Fibroblast of mammary gland (primary cell): ENCODE data around the gene EYA2.

ENCODE experiments used
- DNase-seq: peaks from one replicate; pipeline ENCODE4 v3.0.0-alpha.2; 2010; ENCODE audit warnings: low read depth
- H3K4me3 ChIP-seq: 2 replicates; pipeline ENCODE4 v1.5.1; 2011; ENCODE audit warnings: low read depth, mild to moderate bottlenecking, low read length, moderate library complexity; ENCODE audit not compliant: control insufficient read depth
- TF ChIP-seq, protein P1 (sequence below): conservative IDR thresholded peaks from 2 replicates; pipeline ENCODE4 v1.5.1; 2011; ENCODE audit warnings: low read depth, low read length, inconsistent platforms; ENCODE audit not compliant: control insufficient read depth, insufficient read depth

EYA2 gene

DNA sequence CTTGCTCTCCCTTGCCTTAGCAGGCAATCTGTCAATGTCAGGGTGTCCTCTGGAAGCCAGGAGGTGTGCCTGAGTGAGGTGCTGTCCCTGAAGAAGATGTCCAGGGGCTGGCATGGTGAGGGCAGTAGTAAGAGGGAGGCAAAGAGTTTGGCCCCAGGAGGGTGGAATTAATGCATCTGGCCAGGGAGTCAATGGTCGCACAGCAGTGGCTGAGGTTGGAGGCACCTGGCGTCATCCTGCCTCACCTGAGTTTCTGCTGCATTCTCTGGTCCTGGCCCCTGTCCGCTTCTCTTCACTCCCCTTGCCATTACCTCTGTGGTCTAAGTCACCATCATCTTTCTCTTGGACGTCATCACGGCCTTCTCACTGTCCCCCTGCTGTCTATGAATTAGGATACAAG is 255.3 kb downstream of the EYA2 start:
- no peak overlapping the region for H3K4me3 ChIP-seq
- TF ChIP-seq, protein P1, sequence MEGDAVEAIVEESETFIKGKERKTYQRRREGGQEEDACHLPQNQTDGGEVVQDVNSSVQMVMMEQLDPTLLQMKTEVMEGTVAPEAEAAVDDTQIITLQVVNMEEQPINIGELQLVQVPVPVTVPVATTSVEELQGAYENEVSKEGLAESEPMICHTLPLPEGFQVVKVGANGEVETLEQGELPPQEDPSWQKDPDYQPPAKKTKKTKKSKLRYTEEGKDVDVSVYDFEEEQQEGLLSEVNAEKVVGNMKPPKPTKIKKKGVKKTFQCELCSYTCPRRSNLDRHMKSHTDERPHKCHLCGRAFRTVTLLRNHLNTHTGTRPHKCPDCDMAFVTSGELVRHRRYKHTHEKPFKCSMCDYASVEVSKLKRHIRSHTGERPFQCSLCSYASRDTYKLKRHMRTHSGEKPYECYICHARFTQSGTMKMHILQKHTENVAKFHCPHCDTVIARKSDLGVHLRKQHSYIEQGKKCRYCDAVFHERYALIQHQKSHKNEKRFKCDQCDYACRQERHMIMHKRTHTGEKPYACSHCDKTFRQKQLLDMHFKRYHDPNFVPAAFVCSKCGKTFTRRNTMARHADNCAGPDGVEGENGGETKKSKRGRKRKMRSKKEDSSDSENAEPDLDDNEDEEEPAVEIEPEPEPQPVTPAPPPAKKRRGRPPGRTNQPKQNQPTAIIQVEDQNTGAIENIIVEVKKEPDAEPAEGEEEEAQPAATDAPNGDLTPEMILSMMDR, result no peak
- DNase-seq, result no peak

DNA sequence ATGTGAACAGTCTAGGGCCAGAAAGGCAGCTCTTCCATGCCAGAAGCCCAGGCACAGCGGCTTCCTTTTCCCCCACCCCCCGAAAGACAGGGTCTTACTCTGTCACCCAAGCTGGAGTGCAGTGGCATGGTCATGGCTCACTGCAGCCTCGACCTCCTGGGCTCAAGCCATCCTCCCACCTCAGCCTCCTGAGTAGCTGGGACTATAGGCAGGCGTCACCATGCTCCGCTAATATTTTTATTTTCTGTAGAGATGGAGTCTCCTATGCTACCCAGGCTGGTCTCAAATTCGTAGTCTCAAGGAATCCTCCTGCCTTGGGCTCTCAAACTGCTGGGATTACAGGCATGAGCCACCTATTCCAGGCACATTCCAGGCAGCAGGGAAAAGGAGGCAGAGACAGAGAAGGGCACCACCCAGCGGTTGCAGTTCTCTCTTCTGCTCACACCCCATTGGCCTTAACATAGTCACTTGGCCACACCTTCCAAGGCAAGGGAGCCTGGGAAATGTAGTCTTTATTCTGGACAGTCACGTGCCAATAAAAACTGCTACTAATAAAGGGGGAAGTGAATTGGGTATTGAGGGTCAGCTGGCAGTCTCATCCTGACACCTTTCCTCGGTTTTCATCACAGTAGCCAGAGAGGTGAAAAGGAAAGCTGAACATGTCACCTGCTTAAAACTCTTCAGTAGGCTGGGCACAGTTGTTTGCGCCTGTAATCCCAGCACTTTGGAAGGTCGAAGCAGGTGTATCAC is 255.9 kb downstream of the EYA2 start:
- TF ChIP-seq, protein P1, result peak; percentile 87
- H3K4me3 ChIP-seq, result no peak overlapping the region
- peak; percentile 79 for DNase-seq

DNA sequence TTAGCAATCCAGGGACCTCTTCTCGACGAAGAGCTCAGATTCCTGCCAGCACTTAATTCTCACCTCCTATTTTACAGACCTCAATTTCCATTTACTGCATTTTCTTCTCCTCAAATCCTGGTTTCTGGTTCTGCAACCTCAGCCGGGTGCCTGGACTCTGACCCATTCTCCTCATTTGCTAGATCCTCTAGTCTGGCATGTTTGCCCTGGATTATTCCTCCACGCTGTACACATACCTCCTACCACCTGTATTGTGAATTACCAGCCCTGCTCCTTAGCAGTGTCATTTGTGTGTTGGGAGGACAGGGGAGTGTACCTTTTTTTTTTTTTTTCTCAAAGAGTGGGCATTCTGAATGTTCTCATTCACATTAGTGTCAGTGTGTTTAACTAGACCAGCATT is 257.4 kb downstream of the EYA2 start:
- H3K4me3 ChIP-seq, result no peak overlapping the region
- DNase-seq, result no peak
- TF ChIP-seq, protein P1, result no peak

DNA sequence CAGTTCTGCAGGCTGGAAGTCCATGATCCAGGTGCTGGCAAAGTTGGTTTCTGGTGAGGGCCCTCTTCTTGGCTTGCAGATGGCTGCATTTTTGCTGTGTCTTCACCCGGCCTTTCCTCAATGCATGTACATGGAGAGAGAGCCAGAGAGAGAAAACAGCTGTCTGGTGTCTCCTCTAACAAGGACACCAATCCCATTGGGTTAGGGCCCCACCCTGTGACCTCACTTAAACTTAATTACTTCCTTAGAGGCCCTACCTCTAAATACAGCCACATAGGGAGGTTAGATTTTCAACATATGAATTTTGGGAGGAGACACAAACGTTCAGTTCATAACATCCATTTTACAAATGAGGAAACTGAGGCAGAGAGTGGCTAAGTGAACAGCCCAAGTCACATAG is 259.4 kb downstream of the EYA2 start:
- H3K4me3 ChIP-seq, result no peak overlapping the region
- no peak for DNase-seq

DNA sequence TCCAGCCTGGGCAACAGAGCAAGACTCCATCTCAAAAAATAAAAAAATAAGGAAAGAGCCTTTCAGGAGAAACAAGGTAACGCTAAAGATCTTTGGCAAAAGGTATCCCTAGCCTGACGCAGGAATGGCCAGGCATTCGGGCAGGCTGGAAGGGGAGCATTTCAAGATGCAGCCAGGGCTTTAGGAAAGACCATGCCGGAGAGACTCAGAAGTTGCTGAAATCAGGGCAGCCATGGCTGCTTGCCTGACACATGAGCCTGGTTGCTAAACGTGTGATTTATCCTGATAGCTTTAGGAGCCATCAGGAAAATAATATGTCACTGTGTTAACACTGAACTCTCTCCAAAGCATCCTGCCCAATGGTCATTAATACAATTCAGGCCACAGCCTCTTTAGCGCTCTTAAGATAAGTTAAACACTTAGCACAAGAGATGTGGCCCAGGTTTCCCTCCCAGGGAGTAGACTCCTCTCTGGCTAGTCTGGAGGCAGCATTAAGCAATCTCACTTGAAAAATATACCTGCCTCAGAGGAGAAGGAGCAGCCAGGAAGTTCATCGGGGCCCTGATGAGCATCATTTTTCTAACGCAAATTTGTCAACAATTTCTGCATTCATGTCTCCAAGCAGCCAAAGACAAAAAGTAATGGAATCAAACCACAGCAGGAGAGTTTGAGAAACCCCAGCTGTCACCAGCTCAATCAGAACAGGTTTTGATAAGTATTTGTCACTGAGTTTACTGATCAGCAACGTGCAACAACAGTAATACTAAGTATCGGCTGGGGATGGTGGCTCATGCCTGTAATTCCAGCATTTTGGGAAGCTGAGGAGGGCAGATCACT is 261.9 kb downstream of the EYA2 start:
- TF ChIP-seq, protein P1, result no peak

More for the DNA sequence above, 259.4 kb downstream of the EYA2 start:
- TF ChIP-seq, protein P1, result no peak

DNA sequence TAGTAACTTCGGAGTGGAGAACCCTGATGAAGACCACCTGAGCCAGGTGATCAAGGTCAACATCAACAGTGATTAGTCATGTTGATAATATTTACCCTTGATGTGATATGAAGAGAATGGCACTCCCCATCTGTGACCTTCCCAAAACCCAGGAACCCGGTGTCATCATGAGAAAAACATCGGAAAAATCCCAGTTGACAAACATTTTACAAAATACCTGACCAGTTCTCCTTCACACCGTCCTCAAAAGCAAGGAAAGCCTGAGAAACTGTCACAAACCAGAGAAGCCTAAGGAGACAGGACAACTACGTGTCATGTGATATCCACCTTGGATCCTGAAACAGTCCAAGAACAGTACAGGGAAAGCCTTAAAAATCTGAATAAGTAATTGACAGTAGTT is 264.5 kb downstream of the EYA2 start:
- DNase-seq, result no peak
- TF ChIP-seq, protein P1, result no peak
- H3K4me3 ChIP-seq, result no peak overlapping the region

More for the DNA sequence above, 261.9 kb downstream of the EYA2 start:
- no peak for DNase-seq
- H3K4me3 ChIP-seq, result no peak overlapping the region
